Measurements from ENCODE around the gene PIH1D1. TPM values are rescaled to one million over a fixed set of nuclear protein-coding genes. Genes with fewer than 3 reads are reported as not detected.

PIH1D1 gene
- total RNA-seq (2014; rRNA removed; shearing (Covaris generic)): 148 and 183 TPM in 2 replicates

DNA sequence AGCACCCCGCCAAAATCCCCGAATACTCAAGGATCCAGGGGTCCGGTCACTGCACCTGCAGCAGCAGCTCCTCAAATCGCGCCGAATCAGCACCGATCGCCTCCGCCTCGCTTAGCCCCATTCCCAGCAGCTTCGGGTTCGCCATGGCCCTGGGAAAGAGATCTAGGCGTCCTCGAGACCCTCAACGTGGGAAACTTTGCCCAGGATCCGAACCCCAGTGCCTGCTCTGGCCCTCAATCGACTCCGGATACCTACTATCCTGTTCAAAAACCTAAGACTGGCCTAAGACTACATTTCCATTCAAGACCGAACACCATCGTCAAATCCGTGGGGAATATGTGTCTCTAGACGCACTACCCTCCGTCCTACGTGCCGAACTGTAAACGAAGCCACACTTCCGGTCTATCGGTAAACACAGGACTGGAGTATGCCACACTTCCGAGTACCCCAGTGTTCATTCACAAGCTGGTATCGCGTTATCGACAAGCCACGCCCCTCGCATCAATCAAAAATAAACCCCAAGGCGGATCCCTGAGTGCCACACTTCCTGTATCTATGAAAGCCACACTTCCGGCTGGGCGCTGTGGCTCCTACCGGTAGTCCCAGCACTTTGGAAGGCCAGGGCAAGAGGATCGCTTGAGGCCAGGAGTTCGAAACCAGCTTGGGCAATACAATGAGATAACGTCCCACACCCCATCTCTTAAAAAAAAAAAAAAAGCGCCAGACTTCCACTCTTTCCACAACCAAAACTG lies at the start of gene PIH1D1:
Gene PIH1D1 (minus strand): TSS at position 385 of the 752 bp plus-strand sequence. CDS start 240 bp downstream, at position 145.
- in situ Hi-C loops (cut with HindIII; ENCODE audit: low sequenced_read_pairs): no loop called here
- DNase-seq (ENCODE audit: low spot score): peak; percentile 100

DNA sequence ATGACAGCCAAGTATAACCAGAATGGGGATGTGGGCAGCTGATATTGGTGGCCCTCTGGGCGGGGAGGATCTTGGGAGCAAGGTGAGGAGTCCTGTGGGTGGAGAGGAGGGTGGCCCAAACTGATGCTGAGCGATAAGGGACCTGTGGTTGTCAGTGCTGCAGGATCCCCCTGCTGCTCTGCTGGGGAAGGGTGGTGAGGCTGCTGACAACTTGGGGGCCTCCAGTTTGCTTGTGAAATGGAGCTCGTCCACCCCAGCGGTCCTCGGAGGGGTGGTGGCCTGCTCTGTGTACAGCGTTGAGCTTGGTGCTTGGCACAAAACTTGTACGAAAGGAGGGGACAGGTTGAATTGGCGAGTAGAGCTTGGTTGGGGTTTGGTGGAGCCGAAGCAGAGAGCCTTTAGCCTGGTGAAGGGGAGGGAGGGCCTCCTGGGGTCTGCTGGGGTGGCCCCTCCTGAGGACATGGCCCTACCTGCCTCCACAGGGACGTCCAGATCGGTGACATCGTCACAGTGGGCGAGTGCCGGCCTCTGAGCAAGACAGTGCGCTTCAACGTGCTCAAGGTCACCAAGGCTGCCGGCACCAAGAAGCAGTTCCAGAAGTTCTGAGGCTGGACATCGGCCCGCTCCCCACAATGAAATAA lies 47.5 kb upstream of the PIH1D1 start:
- DNase-seq (ENCODE audit: low spot score): no peak
- in situ Hi-C loops (cut with HindIII; ENCODE audit: low sequenced_read_pairs): no loop called here

DNA sequence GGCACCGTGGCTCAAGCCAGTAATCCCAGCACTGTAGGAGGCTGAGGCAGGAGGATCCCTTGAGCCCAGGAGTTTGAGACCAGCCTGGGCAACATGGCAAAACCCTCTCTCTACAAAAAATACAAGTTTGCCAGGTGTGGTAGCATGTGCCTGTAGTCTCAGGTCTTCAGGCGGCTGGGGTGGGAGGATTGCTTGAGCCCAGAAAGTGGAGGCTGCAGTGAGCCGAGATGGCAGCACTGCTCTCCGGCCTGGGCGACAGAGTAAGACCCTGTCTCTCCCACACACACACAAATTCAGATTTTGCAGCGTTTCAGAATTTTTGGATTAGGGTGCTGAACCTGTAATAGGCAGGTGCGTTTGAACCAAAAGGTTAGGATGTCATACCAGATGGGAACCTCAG lies 46.9 kb upstream of the PIH1D1 start:
- in situ Hi-C loops (cut with HindIII; ENCODE audit: low sequenced_read_pairs): no loop called here
- DNase-seq (ENCODE audit: low spot score): no peak

DNA sequence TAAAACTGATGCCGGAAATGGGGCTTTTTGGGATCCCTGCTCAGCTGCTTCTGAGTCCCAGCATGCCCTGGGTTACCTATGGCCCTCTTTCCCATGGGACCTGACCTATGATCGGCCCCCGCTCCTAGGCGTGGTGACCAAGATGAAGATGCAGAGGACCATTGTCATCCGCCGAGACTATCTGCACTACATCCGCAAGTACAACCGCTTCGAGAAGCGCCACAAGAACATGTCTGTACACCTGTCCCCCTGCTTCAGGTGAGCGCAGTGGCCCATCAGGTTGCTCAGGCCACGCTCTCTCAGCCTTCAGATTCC lies 46.1 kb upstream of the PIH1D1 start:
- in situ Hi-C loops (cut with HindIII; ENCODE audit: low sequenced_read_pairs): no loop called here
- DNase-seq (ENCODE audit: low spot score): no peak

DNA sequence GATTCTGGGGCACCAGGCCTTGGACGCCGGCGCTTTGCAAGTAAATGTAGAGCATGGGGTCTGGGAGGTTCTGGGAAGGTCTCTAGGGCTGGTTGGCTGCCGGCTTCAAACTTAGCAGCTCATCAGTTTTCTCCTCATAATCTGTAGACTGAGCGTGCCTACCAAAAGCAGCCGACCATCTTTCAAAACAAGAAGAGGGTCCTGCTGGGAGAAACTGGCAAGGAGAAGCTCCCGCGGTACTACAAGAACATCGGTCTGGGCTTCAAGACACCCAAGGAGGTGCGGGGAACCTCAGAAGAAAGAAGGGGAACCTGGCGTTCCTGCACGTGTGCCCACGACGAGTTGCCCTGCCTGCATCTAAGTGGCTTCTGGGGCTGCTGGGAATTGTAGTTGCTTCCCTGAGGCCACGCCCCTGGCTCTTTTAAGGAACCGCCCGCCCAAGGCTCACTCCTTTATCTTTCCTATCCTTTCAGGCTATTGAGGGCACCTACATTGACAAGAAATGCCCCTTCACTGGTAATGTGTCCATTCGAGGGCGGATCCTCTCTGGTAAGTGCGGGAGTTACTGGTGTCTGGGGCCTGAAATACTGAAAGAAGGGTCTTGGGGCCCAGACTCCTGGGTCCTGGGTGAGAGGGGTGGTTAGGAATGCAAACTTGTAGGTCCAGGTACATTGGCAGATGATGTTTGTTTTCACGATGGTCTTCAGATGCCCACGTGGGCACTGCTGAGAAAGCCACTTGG lies 45.6 kb upstream of the PIH1D1 start:
- in situ Hi-C loops (cut with HindIII; ENCODE audit: low sequenced_read_pairs): no loop called here
- DNase-seq (ENCODE audit: low spot score): no peak

DNA sequence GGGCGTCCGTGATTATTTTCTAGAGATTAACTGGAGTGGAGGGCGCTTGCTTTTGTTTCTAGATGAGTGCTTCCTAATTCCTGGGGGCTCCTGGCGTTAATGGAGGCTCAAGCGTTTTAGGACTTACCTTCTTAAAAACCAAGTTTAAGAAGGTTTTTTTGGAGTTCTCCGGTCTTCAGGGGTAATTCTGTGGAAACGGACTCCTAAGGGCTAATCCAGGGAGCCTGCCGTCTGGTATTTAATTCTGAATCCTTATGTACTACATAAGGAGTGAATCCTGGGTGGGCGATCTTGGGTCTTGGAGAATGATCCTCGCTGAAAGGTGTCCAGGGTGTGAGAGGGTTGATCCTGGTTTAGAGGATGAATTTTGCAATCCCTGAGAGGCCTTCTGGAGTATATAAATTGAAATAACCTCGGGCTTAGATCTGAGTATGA lies 45.0 kb upstream of the PIH1D1 start:
- in situ Hi-C loops (cut with HindIII; ENCODE audit: low sequenced_read_pairs): no loop called here
- no peak for DNase-seq (ENCODE audit: low spot score)

DNA sequence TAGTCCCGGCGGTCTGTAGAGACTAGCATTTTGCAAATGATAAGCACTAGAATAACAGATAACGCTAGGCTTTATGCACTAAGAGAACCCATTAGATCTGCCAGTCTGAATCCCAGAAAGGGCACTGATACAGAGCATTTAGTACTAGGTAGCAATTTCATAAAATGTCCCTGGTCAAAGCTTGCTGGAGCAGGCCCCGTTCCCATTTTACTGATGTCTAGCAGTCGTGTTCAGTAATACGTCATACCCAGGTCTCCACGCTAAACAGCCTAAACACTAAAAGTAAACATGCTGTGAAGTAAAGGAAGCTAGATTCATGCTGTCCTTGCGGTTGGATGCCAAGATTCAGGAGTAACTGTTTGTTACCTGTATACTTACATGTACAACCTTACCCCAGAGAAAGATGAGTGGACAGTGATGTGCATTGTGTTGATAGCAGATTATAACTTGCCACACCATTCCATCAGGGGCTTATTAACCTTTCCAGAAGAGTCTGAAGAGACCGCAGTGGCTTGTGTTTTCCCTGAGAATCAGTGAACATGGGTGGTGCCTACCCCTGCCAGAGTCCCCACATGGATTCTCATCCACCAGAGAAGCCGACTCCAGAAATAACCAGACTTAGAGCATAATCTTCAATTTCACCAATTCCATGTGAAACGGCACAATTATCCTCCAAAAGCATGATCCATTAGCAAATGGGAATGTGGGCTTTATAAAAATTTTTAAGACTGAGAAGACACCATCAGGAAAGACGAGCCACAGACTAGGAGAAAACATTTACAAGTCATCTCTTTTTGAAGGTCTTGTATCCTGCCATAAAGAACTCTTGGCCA lies 41.2 kb upstream of the PIH1D1 start:
- in situ Hi-C loops (cut with HindIII; ENCODE audit: low sequenced_read_pairs): no loop called here
- DNase-seq (ENCODE audit: low spot score): peak; percentile 50

DNA sequence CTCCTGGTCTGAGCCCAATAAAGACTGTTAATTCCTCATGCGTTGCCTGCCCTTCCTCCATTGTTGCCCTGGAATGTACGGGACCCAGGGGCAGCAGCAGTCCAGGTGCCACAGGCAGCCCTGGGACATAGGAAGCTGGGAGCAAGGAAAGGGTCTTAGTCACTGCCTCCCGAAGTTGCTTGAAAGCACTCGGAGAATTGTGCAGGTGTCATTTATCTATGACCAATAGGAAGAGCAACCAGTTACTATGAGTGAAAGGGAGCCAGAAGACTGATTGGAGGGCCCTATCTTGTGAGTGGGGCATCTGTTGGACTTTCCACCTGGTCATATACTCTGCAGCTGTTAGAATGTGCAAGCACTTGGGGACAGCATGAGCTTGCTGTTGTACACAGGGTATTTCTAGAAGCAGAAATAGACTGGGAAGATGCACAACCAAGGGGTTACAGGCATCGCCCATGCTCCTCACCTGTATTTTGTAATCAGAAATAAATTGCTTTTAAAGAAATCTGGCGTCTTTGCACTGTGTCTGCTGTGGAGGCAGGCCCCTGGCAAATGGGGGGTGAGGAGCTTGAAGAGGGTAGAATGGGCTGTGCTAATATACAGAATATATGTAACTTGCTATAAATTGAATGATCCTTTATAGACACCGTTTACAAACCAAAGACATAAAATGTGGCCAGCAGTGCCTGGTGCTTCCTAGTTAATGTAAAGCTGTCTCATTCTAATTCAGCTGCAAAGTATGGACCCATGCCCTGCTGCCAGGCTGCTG lies 40.4 kb upstream of the PIH1D1 start:
- no peak for DNase-seq (ENCODE audit: low spot score)
- in situ Hi-C loops (cut with HindIII; ENCODE audit: low sequenced_read_pairs): no loop called here

DNA sequence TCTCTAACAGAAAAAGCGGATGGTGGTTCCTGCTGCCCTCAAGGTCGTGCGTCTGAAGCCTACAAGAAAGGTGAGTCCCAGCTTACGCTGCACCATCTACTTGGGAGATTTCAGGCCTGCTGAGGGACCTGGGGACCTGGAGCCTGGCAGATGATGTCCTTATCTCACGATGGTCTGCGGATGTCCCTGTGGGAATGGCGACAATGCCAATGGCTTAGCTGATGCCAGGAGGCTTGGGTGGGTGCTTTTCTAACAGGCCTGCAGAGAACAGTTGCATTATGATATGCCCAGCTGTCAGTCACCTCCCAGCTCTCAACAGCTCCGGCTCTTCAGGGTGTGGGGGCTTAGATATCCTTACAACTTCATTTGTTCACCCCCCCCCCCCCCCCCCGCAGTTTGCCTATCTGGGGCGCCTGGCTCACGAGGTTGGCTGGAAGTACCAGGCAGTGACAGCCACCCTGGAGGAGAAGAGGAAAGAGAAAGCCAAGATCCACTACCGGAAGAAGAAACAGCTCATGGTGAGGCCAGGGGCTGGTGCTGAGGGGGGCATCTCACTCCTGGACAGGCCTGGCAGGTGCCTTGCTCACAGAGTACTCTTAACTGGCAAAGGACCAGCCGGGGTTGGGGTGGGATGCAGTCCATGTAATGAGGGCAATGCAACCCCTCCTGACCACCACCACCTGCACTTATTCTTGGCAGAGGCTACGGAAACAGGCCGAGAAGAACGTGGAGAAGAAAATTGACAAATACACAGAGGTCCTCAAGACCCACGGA lies 39.6 kb upstream of the PIH1D1 start:
- no peak for DNase-seq (ENCODE audit: low spot score)
- in situ Hi-C loops (cut with HindIII; ENCODE audit: low sequenced_read_pairs): no loop called here

DNA sequence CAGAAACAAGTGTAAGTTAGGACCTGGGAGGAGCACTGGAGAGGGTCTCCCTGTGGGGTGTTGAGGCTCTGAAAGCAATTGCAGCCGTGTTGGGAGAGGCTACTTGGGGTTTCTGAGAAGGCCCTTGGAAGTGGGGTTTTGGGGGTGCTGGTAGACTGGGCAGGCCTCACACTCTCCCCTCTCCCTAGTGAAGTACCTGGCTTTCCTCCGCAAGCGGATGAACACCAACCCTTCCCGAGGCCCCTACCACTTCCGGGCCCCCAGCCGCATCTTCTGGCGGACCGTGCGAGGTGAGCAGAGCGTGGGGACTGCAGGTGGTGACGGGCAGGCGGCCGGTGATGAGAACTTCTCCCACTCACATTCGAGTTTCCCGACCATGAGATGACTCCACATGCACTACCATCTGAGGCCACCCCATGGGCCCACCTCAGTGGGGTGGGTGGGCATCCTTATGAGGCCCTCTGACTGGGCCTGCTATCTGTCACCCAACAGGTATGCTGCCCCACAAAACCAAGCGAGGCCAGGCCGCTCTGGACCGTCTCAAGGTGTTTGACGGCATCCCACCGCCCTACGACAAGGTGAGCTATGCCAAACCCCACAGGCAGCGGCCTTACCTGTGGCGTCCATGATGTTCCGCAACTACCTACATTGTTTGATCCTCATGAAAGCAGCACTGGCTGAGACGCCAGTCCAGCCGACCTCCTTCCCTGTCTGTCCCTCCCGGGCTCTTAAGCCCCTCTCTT lies 38.8 kb upstream of the PIH1D1 start:
- in situ Hi-C loops (cut with HindIII; ENCODE audit: low sequenced_read_pairs): no loop called here

DNA sequence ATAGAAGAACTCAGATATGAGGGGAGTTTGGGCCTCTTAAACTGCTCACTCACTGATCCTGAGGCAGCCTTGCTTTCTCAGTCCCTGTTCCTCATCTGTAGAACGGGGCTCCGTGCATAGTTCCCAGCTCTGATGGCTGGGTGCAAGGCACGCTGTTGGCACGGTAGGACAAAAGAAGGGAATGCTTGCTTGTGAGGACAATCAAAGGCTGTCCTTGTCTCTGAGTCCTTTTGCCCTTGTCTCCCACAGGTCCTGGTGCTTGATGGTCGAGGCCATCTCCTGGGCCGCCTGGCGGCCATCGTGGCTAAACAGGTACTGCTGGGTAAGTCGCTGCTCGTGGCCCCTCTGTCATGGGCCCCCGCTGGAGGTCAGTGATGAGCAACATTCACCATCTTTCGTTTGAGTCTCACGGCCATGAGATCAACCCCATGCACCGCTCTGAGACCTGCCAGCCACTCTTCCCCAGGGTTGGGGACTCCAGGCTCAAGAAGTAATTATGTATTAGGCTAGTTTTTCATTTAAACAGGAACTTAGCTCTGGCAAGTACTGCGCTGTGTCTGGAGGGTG lies 38.1 kb upstream of the PIH1D1 start:
- in situ Hi-C loops (cut with HindIII; ENCODE audit: low sequenced_read_pairs): no loop called here
- no peak for DNase-seq (ENCODE audit: low spot score)

More for the DNA sequence above, 38.8 kb upstream of the PIH1D1 start:
- no peak for DNase-seq (ENCODE audit: low spot score)

DNA sequence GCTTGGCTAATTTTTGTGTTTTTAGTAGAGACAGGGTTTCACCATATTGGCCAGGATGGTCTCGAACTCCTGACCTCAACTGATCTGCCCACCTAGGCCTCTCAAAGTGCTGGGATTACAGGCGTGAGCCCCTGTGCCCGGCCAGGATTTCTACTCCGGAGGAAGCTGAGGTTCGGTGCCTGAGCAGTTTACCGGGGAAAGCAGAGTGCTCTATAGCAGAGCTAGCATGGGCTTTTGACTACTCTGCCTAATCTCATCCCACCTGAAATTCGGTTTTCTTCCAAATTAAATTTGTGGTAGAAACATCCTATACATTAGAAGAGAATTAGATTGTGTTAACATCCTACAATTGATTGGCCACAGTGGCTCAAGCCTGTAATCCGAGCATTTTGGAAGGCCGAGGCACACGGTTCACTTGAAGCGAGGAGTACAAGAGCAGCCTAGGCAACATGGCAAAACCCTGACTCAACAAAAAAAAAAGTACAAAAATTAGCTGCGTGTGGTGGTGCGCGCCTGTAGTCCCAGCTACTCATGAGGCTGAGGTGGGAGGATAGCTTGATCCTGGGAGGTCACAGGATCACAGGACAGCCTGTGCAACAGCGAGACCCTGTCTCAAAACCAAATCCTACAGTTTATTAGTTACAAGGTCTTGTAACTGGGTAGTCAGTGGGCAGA lies 37.4 kb upstream of the PIH1D1 start:
- DNase-seq (ENCODE audit: low spot score): no peak
- in situ Hi-C loops (cut with HindIII; ENCODE audit: low sequenced_read_pairs): no loop called here

DNA sequence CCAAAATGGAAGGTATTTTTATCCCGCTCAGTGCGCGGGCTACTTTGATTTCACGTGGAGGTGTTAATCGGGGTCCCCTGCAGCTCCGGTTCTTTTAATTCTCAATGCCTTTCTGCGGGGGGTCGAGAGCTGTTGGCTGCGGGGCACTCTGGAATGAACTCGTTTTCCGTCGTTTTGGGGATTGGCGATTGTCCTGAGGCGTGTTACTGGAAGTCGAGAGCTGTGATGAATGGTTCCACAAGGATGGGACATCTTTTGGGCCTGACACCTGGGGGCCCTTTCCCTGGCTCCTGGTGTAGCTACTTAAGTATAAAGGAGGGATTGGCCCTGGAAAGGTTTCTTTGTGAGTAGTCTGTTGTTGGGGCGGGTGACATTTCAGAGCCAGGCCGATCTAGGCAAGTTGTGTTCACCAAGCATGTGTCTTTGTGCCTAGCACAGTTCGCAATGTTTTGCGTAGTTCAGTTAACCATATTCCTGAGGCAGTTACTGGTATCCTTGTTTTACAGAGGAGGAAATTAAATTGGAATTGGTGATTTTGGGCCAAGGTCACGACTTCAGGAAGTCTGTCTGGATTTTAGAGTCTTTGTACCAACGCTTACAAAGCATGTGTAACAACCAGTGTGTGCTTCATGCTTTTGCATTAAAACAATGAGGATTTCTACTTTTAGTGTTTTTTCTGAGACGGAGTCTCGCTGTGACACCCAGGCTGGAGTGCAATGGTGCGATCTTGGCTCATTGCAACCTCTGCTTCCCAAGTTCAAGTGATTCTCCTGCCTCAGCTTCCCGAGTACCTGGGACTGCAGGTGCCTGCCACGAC lies 36.6 kb upstream of the PIH1D1 start:
- DNase-seq (ENCODE audit: low spot score): no peak
- in situ Hi-C loops (cut with HindIII; ENCODE audit: low sequenced_read_pairs): no loop called here

DNA sequence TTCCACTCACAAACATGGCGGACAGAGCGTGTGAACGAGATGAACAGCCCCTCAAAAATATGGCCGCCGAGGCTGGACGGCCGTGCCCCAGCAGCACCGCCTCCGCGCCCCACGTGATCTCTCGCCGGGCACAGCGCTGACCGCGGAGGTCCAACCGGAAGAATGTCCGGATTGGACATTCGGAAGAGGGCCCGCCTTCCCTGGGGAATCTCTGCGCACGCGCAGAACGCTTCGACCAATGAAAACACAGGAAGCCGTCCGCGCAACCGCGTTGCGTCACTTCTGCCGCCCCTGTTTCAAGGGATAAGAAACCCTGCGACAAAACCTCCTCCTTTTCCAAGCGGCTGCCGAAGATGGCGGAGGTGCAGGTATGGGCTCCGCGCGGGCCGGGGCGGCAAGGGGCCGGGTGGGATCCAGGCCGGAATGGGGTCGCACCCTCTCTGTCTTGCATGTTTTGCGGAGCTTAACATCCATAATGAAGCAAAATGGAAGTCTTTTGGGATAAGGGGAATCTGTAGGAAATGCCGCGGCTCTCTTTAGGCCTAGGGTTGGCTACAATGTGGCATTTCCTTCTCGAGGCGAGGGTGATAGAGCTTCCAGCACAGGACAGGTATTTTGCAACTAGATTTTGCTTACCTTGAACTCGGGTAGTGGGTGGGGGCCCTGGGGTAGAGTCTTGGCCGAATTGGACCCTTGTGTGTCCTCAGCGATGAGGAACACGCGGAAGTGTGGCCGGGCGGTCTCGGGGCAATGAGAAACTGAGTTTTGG lies 35.8 kb upstream of the PIH1D1 start, which contains the start of gene RPL13A:
Gene RPL13A (plus strand): TSS at position 332 of the 769 bp plus-strand sequence. CDS start 22 bp downstream, at position 354.
- DNase-seq (ENCODE audit: low spot score): peak; percentile 99
- in situ Hi-C loops (cut with HindIII; ENCODE audit: low sequenced_read_pairs): no loop called here

DNA sequence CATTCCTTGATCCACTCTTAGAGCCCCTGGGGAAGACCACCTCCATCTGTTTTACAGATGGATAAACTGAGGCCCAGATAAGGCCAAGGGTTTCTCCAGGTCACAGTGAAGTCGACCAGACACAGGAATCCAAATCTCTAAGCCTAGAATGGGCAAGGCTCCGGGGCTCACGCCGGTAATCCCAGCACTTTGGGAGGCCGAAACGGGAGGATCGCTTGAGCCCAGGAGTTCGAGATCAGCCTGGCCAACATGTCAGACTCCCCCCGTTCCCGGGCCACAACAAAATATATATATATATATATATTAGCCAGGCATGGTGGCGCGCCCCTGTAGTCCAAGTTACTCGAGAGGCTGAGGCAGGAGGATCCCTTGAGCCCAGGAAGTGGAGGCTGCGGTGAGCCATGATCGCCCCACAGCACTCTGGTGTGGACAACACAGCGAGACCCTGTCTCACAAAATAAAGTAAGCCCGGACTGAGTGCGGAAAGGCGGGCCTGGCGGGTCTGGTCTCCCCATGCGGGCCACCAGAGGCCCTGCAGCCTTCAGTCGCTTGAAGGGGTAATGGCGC lies 35.2 kb upstream of the PIH1D1 start:
- in situ Hi-C loops (cut with HindIII; ENCODE audit: low sequenced_read_pairs): no loop called here
- no peak for DNase-seq (ENCODE audit: low spot score)
